HG03039 (cell line): ENCODE results near the gene USP40.

ENCODE experiments used
- ATAC-seq: cut with Tn5 transposase; IDR thresholded peaks from one replicate; pipeline ENCODE4 v1.9.1; 2021; ENCODE audit warnings: mild to moderate bottlenecking, moderate library complexity; ENCODE audit not compliant: unreplicated experiment

The USP40 gene

GRCh38 chr2:233448575-233448974, 118.0 kb downstream of the USP40 start:
- ATAC-seq: no peak

GRCh38 chr2:233448220-233448559, 118.4 kb downstream of the USP40 start:
- ATAC-seq: no peak

- no peak for ATAC-seq
These were observed 118.9 kb downstream of the USP40 start for GRCh38 chr2:233447506-233448219.

- no peak for ATAC-seq
These were observed 119.8 kb downstream of the USP40 start for GRCh38 chr2:233446606-233447305.

GRCh38 chr2:233446121-233446520, 120.5 kb downstream of the USP40 start:
- ATAC-seq: no peak

- no peak for ATAC-seq
These were observed 121.3 kb downstream of the USP40 start for GRCh38 chr2:233445152-233445830.

GRCh38 chr2:233444501-233444900, 122.1 kb downstream of the USP40 start:
- no peak for ATAC-seq

- no peak for ATAC-seq
These were observed 122.9 kb downstream of the USP40 start for GRCh38 chr2:233443511-233444183.

GRCh38 chr2:233442028-233442310, 124.6 kb downstream of the USP40 start:
- no peak for ATAC-seq

- no peak for ATAC-seq
These were observed 125.2 kb downstream of the USP40 start for GRCh38 chr2:233441161-233442027.

GRCh38 chr2:233440714-233441113, 125.9 kb downstream of the USP40 start:
- no peak for ATAC-seq

- no peak for ATAC-seq
These were observed 126.3 kb downstream of the USP40 start for GRCh38 chr2:233440314-233440713.

- ATAC-seq: no peak
These were observed 127.4 kb downstream of the USP40 start for GRCh38 chr2:233439191-233439590.

- no peak for ATAC-seq
These were observed 127.9 kb downstream of the USP40 start for GRCh38 chr2:233438573-233439147.

- ATAC-seq: no peak
These were observed 129.1 kb downstream of the USP40 start for GRCh38 chr2:233437439-233437955.

GRCh38 chr2:233436691-233437438, 129.7 kb downstream of the USP40 start:
- ATAC-seq: no peak

GRCh38 chr2:233436191-233436581, 130.4 kb downstream of the USP40 start:
- ATAC-seq: no peak

GRCh38 chr2:233435436-233436190, 131.0 kb downstream of the USP40 start:
- ATAC-seq: no peak
